ENCODE data around the gene SUMO2. TPM values are rescaled to one million over a fixed set of nuclear protein-coding genes. Genes with fewer than 3 reads are reported as not detected.

The SUMO2 gene
- total and polyA plus RNA-seq, 9 of the 15 experiments (the other 6 are each of a cell fraction or from before 2014, with no cell fraction given): 157 to 733 (median 419) TPM

DNA sequence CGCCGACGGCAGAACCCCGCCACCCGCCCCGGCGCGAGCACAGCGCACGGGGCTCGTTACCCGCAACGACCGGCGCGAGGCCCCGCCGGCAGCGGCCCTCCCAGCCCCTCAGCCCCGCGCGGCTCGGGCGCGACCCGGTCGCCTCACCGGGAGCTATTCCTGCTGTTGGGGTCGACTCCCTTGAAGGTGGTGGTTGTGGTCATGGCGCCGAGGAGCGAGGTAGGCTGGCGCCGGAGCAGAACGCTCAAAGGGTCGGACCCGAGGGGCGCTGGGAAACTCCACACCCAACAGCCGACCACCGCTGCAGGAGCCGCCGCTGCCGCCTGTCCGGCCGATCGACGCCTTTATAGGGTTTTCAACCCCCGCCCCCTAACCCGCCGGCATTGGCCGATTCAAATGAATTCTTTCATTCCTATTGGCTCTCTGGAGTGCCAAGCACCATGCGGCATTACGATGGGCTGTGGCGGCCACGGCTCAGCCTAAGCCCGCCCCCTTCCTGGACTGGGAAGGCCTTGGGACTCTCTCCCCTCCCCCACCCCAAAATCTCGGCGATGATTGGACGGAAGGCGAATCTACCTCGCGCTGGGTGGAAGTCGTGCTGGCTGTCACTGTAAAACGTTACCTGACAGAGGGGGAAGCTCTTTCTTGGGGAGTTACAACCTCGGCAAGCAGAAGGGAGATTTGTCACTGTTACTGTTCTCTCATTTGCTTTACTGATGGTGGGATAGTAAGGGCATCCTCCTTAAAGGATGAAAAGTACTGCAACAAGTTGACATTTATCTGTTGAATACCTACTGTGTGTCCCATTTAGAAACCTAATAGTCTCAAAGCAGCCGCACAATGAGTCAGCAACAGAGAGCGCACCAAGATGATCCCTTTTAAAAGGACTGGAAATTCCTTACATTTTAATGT lies 28.3 kb downstream of the SUMO2 start, which contains the start of gene JPT1 (continued):
- TF ChIP-seq YY1 (IDR thresholded peaks at IDR 0.05; ENCODE audit: borderline replicate concordance in 1 of 3, control insufficient read depth in 1 of 3, extremely low read depth in 1 of 3, insufficient read depth in 3 of 3, insufficient read length in 1 of 3, insufficient replicate concordance in 2 of 3, low read depth in 1 of 3, low read length in 2 of 3) (peak; percentile 26 to 77 (median 69)), HMGN3 (IDR thresholded peaks at IDR 0.05; ENCODE audit: borderline replicate concordance, extremely low read depth, insufficient read length, low read depth, low read length) (peak; percentile 72), ILF3 (IDR thresholded peaks at IDR 0.05; ENCODE audit: borderline replicate concordance) (peak; percentile 88; the same call in 1 of the 2 replicates), SMARCB1 (IDR thresholded peaks at IDR 0.05; ENCODE audit: insufficient read length, low read depth) (no peak), ETV1 (tag; conservative IDR thresholded peaks at IDR 0.05; ENCODE audit: low read depth) (no peak), SREBF1 (IDR thresholded peaks at IDR 0.05; ENCODE audit: borderline replicate concordance, low read depth, low read length) (no peak), ZNF316 (IDR thresholded peaks at IDR 0.05) (peak; percentile 89), ZNF445 (CRISPR knock-in tag; IDR thresholded peaks at IDR 0.05; ENCODE audit: low read depth) (no peak), SMAD4 (CRISPR knock-in tag; conservative IDR thresholded peaks at IDR 0.05) (peak; percentile 43; the same call in 1 of the 2 replicates), CHD1 (IDR thresholded peaks at IDR 0.05; ENCODE audit: low read length) (peak; percentile 47)
- TF ChIP-seq, protein P1, sequence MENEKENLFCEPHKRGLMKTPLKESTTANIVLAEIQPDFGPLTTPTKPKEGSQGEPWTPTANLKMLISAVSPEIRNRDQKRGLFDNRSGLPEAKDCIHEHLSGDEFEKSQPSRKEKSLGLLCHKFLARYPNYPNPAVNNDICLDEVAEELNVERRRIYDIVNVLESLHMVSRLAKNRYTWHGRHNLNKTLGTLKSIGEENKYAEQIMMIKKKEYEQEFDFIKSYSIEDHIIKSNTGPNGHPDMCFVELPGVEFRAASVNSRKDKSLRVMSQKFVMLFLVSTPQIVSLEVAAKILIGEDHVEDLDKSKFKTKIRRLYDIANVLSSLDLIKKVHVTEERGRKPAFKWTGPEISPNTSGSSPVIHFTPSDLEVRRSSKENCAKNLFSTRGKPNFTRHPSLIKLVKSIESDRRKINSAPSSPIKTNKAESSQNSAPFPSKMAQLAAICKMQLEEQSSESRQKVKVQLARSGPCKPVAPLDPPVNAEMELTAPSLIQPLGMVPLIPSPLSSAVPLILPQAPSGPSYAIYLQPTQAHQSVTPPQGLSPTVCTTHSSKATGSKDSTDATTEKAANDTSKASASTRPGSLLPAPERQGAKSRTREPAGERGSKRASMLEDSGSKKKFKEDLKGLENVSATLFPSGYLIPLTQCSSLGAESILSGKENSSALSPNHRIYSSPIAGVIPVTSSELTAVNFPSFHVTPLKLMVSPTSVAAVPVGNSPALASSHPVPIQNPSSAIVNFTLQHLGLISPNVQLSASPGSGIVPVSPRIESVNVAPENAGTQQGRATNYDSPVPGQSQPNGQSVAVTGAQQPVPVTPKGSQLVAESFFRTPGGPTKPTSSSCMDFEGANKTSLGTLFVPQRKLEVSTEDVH (IDR thresholded peaks at IDR 0.05; ENCODE audit: low read depth, partially characterized antibody): peak; percentile 27
- TF ChIP-seq, protein P2, sequence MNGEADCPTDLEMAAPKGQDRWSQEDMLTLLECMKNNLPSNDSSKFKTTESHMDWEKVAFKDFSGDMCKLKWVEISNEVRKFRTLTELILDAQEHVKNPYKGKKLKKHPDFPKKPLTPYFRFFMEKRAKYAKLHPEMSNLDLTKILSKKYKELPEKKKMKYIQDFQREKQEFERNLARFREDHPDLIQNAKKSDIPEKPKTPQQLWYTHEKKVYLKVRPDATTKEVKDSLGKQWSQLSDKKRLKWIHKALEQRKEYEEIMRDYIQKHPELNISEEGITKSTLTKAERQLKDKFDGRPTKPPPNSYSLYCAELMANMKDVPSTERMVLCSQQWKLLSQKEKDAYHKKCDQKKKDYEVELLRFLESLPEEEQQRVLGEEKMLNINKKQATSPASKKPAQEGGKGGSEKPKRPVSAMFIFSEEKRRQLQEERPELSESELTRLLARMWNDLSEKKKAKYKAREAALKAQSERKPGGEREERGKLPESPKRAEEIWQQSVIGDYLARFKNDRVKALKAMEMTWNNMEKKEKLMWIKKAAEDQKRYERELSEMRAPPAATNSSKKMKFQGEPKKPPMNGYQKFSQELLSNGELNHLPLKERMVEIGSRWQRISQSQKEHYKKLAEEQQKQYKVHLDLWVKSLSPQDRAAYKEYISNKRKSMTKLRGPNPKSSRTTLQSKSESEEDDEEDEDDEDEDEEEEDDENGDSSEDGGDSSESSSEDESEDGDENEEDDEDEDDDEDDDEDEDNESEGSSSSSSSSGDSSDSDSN (IDR thresholded peaks at IDR 0.05; ENCODE audit: borderline replicate concordance in 1 of 2, low read depth in 2 of 2, low read length in 2 of 2): peak; percentile 37 to 73; a peak in 2 of 4 replicates
- TF ChIP-seq, protein P3, sequence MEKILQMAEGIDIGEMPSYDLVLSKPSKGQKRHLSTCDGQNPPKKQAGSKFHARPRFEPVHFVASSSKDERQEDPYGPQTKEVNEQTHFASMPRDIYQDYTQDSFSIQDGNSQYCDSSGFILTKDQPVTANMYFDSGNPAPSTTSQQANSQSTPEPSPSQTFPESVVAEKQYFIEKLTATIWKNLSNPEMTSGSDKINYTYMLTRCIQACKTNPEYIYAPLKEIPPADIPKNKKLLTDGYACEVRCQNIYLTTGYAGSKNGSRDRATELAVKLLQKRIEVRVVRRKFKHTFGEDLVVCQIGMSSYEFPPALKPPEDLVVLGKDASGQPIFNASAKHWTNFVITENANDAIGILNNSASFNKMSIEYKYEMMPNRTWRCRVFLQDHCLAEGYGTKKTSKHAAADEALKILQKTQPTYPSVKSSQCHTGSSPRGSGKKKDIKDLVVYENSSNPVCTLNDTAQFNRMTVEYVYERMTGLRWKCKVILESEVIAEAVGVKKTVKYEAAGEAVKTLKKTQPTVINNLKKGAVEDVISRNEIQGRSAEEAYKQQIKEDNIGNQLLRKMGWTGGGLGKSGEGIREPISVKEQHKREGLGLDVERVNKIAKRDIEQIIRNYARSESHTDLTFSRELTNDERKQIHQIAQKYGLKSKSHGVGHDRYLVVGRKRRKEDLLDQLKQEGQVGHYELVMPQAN (IDR thresholded peaks at IDR 0.05; ENCODE audit: borderline replicate concordance): peak; percentile 56; the same call in 1 of the 2 replicates
- TF ChIP-seq, protein P4, sequence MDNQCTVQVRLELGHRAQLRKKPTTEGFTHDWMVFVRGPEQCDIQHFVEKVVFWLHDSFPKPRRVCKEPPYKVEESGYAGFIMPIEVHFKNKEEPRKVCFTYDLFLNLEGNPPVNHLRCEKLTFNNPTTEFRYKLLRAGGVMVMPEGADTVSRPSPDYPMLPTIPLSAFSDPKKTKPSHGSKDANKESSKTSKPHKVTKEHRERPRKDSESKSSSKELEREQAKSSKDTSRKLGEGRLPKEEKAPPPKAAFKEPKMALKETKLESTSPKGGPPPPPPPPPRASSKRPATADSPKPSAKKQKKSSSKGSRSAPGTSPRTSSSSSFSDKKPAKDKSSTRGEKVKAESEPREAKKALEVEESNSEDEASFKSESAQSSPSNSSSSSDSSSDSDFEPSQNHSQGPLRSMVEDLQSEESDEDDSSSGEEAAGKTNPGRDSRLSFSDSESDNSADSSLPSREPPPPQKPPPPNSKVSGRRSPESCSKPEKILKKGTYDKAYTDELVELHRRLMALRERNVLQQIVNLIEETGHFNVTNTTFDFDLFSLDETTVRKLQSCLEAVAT (IDR thresholded peaks at IDR 0.05): peak in 1 of 2 experiments; percentile 91; a peak in 2 of 4 replicates

Data from K562 (cell line).